ENCODE measurements around the gene SGSM2. TPM values are rescaled to one million over a fixed set of nuclear protein-coding genes. Genes with fewer than 3 reads are reported as not detected.

Gene SGSM2
- total RNA-seq, 1 donor from 2014 or later, result 35.6 TPM

GRCh38 chr17:2384439-2385127, 47.3 kb downstream of the SGSM2 start:
- DNase-seq (ENCODE audit: low spot score), result no peak

GRCh38 chr17:2385240-2386210, 48.2 kb downstream of the SGSM2 start:
- no peak for DNase-seq (ENCODE audit: low spot score)

- DNase-seq (ENCODE audit: low spot score), result no peak
These were observed 49.2 kb downstream of the SGSM2 start for GRCh38 chr17:2386400-2387085.

- DNase-seq (ENCODE audit: low spot score), result no peak
These were observed 50.1 kb downstream of the SGSM2 start for GRCh38 chr17:2387086-2388019.

- no peak for DNase-seq (ENCODE audit: low spot score)
These were observed 50.9 kb downstream of the SGSM2 start for GRCh38 chr17:2388020-2388682.

GRCh38 chr17:2388683-2389055, 51.4 kb downstream of the SGSM2 start:
- no peak for DNase-seq (ENCODE audit: low spot score)

GRCh38 chr17:2390199-2390836, 53.0 kb downstream of the SGSM2 start:
- no peak for DNase-seq (ENCODE audit: low spot score)

GRCh38 chr17:2391597-2392251, 54.4 kb downstream of the SGSM2 start:
- DNase-seq (ENCODE audit: low spot score), result no peak

- peak; percentile 100 for DNase-seq (ENCODE audit: low spot score)
These were observed 55.2 kb downstream of the SGSM2 start for GRCh38 chr17:2392252-2393173.

- DNase-seq (ENCODE audit: low spot score), result peak; percentile 97
These were observed 56.1 kb downstream of the SGSM2 start for GRCh38 chr17:2393174-2393953.

- DNase-seq (ENCODE audit: low spot score), result no peak
These were observed 56.9 kb downstream of the SGSM2 start for GRCh38 chr17:2393954-2394749.

GRCh38 chr17:2394775-2395201, 57.5 kb downstream of the SGSM2 start:
- no peak for DNase-seq (ENCODE audit: low spot score)

GRCh38 chr17:2395258-2396181, 58.2 kb downstream of the SGSM2 start:
- no peak for DNase-seq (ENCODE audit: low spot score)

GRCh38 chr17:2396192-2396567, 58.9 kb downstream of the SGSM2 start:
- DNase-seq (ENCODE audit: low spot score), result no peak

- DNase-seq (ENCODE audit: low spot score), result peak; percentile 98
These were observed 59.4 kb downstream of the SGSM2 start for GRCh38 chr17:2396568-2397246.

Data from mesenteric fat pad (tissue), 1 donor.